NCI-H1417 (cell line): Measurements from ENCODE around the gene MAGEB10.
"Not testable (repeated sequence)": the region's sequence is repeated elsewhere in the genome, so short reads cannot be mapped to it uniquely, and the experiment has no call there.

Experiments
- DNase-seq, 3 experiments: peaks; one replicate each; lab custom pipeline; 2025; lab: John Stamatoyannopoulos, UW

The MAGEB10 gene, protein sequence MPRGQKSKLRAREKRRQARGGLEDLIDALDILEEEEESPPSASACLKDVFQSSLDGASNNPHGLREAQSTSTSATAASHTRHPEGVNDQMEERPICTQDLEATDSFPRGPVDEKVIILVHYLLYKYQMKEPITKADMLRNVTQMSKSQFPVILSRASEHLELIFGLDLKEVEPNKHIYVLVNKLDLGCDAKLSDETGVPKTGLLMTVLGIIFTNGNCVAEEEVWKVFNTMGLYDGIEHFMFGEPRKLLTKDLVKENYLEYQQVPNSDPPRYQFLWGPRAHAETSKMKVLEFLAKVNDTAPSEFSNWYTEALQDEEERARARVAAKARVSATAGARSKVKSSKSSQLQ

DNA sequence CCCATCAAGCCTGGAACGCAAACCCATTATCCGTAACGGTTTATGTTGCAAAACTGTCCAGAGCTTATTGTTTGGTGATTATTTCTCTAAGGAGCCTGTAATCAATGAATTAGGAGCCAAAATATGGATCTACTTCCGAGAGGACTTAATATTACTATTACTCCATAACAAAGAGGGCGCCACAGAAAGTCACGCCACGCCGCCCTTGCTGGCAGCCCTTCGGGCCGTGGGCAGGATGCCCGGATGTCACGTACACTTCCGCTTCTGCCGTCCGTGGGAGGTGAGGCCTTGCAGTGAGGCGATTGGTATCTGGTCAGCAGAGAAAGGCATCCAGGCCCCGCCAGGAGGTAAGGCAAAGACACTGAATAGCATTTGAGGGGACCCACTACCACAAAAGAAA, at the start of gene MAGEB10:
MAGEB10 (plus strand) TSS at position 301 of the 400 bp plus-strand sequence. CDS start 13,317 bp downstream, outside the sequence.
- no peak for DNase-seq

DNA sequence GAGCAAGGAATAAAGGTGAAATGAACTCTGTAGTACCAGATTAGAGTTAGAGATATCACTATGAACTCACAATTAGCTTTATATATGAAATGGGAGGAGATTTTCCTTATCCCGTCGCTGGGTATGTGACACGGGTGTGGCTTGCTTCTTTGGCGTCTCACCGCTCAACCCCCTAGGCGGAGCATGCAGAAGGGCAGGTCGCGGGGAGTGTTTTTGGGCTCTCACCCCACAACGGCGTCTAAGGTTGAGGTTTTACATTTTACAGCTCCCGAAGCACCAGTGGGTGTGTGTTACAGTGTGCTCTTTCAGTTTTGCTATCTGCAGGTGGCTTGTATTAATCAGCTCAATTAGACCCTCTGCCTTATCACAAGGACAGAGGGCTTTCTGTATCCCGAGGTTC, 42.1 kb upstream of the MAGEB10 start:
- DNase-seq, result no peak

DNA sequence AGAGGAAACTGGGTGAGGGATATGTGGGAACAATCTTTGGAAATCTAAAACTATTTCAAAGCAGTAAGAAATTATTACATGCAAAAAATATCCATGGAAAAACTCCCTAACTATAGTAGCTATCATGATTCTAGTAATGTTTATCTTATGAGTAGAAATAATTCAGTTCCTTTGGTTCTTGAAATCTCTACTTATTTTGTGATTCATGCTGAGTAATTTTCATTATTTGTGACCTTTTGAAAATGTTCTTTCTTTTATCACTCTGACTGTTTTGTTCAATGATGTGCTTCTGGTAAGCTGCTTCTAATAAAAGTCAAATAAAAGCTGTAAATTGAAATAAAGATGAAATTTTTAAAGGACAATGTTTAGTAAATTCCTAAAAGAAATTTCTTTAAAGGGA, 40.4 kb upstream of the MAGEB10 start:
- no peak for DNase-seq

DNA sequence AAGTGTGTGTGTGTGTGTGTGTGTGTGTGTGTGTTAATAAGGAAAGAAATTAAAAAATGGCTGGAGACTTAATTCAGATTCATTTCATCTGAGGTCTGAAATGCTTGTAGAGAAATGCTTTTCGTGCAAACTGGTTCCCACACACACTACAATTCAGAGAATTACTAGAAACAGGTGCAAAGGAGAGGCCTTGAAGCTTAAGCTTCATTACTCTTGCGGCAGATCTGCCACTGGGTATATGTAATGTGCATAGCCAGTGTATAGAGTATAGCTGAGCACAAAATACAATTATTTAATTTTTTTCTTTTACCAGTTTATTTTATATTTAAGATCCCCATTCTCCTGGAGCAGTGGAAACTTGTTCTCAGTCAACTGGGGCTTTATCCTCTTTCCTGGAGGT, 31.8 kb upstream of the MAGEB10 start:
- DNase-seq, result no peak

DNA sequence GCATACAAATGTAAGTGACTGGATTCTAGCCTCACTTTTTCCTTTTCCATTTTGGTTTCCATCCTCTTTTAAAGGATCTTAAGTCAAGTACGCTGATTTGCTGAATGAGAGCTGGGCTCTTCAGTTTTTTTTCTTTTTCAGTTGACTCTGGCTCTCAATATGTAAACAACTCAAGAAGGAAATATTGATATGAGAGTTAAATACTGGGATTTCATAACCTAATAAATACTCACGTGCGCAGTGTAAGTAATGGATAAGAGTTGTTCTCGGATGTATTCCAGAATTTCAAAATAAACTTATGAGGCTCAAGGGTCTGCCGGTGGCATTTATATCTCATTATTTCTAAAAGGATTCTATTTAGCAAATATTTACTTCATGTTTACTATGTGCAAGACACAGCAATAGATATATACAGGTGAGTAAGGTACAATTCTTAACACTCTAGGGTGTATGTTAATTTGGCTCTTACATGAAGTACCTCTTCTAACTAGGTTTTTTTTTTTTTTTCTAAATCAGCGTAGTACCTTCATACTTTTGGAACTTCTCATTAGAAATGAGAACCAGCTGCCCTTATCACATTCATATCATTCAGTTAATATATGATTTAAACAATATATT, 11.0 kb upstream of the MAGEB10 start:
- no peak for DNase-seq

DNA sequence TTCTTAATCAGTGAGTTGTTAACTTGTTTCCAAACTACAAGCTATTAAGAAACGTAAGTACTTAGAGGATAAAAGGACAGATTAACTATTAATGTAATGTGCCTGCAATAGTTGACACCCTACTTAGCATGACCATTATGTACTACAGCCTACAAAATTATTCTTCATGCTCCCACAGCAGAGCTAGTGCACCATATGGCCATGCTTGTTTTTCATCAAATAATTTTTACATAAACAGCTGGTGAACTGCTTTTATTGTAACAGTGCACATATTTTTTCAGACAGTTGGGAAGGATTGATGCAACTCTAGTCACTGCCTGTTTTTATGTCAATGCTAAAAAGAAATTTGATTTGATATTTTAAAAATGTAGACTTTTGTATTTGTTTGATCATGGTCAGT, 10.2 kb upstream of the MAGEB10 start:
- no peak for DNase-seq

DNA sequence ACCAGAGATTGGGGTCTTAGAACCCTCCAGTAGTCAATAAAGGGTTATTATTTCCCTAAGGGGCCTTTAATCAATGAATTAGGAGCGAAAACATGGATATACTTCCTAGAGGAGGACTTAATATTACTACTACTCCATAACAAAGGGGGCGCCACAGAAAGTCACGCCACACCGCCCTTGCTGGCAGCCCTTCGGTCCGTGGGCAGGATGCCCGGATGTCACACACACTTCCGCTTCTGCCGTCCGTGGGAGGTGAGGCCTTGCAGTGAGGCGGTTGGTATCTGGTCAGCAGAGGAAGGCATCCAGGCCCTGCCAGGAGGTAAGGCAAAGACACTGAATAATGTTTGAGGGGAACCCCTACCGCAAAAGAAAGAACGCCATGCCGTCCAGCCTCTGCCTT, 436 bp downstream of the MAGEB10 start:
- DNase-seq, result no peak

DNA sequence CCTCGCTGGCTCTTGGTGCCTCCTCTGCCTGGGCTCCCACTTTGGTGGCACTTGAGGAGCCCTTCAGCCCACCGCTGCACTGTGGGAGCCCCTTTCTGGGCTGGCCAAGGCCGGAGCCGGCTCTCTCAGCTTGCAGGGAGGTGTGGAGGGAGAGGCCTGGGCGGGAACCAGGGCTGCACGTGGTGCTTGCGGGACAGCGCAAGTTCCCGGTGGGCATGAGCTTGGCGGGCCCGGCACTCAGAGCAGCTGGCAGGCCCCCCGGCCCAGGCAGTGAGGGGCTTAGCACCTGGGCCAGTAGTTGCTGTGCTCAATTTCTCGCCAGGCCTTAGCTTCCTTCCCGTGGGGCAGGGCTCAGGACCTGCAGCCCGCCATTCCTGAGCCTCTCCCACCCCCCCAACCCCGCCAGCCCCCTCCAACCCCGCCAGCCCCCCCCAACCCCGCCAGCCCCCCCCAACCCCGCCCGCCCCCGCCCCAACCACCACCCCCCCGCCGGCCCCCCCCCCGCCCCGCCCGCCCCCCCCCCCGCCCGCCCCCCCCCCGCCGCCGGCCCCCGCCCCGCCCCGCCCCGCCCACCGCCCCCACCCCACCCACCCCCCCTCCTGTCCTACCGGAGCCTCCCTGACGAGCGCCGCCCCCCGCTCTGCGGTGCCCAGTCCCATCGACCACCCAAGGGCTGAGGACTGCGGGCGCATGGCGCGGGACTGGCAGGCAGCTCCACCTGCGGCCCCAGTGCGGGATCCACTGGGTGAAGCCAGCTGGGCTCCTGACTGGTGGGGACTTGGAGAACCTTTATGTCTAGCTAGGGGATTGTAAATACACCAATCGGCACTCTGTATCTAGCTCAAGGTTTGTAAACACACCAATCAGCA, 1.4 kb downstream of the MAGEB10 start:
- DNase-seq, result not testable (repeated sequence)

DNA sequence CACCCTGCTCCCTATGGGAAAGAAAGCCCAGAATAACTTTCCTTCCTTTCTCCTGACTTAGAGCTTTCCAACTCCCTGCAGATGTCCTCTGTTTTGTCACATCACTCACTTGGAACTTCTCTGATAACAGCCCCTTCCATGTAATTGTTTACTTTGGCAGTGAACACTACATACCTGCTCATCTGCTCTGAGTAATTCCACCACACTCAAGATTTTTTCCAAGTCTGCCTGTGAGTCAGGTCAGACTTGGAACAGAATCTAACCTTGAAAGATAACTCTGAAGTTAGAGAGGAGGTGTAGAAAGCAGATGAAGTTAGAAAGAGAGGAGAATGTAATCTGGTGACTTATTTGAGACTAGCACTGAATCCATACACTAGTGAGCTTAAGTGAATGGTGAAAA, 7.4 kb downstream of the MAGEB10 start:
- DNase-seq, result no peak

DNA sequence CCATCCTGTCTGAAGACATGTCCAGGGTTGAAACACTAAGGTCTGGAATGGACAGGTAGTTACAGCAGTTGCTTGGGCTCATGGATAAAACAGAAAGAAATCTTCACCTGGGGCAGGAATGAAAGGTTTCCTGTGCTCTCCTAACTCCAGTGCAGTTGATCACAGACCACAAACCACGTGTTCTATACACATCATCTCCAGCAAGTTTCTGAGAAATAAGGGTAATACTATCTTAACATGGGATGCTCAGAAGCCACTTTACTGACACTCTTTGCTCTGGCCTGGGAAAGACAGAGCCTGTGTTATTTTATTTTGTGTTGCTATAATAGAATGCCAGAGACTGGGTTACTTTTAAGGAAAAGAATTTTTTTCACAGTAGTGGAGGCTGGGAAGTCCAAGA, 16.0 kb downstream of the MAGEB10 start:
- DNase-seq, result no peak

DNA sequence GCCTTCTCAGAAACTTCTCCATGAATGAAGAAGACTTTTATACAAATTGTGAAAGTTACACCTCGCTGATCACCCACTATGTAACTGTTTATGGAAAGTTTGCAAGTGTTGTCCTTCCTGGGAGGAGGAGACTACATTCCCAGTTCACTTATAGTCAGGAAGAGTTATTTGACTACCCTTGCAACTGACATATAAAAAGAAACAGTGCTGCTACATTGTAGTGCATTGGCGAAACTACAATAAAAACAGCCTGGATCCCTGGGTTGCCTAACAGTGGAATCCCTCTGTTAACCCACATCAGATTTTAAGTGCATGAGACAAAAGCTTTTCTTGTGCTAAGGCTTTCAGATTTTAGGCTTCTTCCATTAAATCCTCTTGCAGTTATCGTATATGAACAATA, 30.4 kb downstream of the MAGEB10 start:
- DNase-seq, result no peak

DNA sequence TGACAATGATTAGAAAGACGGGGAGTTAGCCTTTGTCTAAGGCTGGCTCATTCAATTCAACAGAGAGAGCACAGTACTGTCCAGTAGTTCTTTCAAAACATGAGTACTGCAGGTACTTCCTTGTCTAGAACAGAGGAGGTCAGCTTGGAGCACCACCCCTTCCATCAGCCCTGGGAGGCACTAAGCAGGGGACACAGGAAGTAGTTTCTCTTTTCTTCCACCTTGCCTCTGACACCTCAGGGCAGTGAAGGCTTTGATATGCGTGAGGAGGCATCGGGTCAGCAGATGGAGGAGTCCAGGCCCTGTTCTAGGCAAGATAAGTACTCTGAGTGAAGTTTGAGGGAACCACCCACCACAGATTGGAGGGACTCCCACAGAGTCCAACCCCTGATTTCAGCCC, 33.1 kb downstream of the MAGEB10 start:
- DNase-seq, result no peak

DNA sequence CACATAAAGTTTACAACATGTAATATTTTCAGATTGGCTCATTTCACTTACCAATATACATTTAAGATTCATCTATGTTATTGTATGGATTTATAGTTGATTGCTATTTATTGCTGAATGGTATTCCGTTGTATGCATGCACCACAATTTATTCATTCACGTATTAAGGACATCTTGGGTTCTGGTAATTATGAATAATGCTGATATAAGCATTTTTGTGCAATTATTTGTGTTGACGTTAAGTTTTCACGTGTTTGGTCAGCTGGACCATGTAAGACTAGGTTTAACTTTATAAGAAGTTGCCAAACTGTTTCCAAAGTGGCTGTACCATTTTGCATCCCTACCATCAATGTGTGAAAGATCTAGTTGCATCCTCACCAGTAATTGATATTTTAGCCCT, 35.1 kb downstream of the MAGEB10 start:
- no peak for DNase-seq

DNA sequence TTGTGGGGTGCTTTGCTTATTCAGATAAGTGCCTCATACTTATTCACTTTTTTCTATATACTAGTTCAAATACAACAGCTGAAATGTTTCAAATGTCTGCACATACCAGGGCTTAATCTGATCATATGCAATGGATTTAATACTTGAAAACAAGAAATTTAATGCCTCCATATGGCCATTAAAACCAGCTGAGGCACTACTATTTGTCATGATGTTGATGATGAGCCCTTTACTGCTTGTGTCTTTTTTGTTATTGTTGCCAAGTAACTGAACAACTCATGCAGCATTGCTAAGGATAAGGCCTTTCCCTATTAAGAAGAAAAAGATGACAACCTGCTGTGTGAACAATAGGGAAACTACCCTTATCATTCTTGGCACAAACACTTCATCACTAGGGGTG, 52.5 kb downstream of the MAGEB10 start:
- no peak for DNase-seq

DNA sequence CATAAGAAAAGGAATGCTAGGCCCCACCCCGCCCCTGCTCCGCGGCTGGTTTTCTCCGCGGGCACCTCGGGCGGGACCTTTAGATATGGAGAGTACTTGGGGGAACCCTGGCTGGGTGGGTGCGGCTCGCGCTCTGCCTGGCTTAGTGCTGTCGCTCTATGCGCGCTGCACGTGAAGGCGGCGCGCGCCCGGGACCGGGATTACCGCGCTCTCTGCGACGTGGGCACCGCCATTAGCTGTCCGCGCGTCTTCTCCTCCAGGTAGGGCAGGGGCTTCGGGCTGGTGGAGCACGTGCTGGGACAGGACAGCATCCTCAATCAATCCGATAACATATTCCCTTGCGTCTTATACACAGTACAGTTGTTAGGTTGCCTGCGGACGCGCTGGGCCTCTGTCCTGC, 56.0 kb downstream of the MAGEB10 start:
- no peak for DNase-seq
